Kidney (tissue), 14 donors: ENCODE data around the gene MAL. TPM values are rescaled to one million over a fixed set of nuclear protein-coding genes. Genes with fewer than 3 reads are reported as not detected.
"Not testable (repeated sequence)": the region's sequence is repeated elsewhere in the genome, so short reads cannot be mapped to it uniquely, and the experiment has no call there.

Experiments
- DNase-seq, 5 donors: peaks; one replicate each; pipeline ENCODE4 v3.0.0-alpha.2; 2013 to 2020
- FAIRE-seq: peaks from 2 replicates; lab custom pipeline; 2012; peaks lifted over from hg19 to GRCh38; lab: Jason Lieb, UNC
- H3K27ac ChIP-seq, 2 donors: one replicate each; pipeline ENCODE4 v1.7.0; 2013; ENCODE audit warnings: low read depth in 2 of 2, low read length in 2 of 2, inconsistent platforms in 1 of 2
- H3K27me3 ChIP-seq: one replicate; pipeline ENCODE4 v1.7.1; 2013; ENCODE audit warnings: low read length, inconsistent platforms; ENCODE audit not compliant: control insufficient read depth, insufficient read depth
- H3K36me3 ChIP-seq, 3 donors: one replicate each; pipeline versions ENCODE4 v1.7.0 to v1.7.1; 2013; ENCODE audit warnings: low read length in 3 of 3, control low read depth in 1 of 3, inconsistent platforms in 1 of 3; ENCODE audit not compliant: insufficient read depth in 3 of 3, control insufficient read depth in 2 of 3
- H3K4me1 ChIP-seq, 3 donors: one replicate each; pipeline versions ENCODE4 v1.7.0 to v1.7.1; 2013; ENCODE audit warnings: low read length in 3 of 3, inconsistent platforms in 1 of 3, low read depth in 1 of 3; ENCODE audit not compliant: control insufficient read depth in 2 of 3, insufficient read depth in 2 of 3
- H3K4me3 ChIP-seq, 3 donors: one replicate each; pipeline versions ENCODE4 v1.7.0 to v1.8.1; 2013; ENCODE audit warnings: low read length in 3 of 3, control low read depth in 1 of 3, inconsistent platforms in 1 of 3
- H3K9ac ChIP-seq, 3 donors: one replicate each; pipeline versions ENCODE4 v1.7.0 to v1.7.1; 2013; ENCODE audit warnings: low read length in 3 of 3, control low read depth in 1 of 3, inconsistent platforms in 1 of 3
- H3K9me3 ChIP-seq, 3 donors: one replicate each; pipeline versions ENCODE4 v1.7.0 to v1.7.1; 2013; ENCODE audit warnings: low read length in 3 of 3, control low read depth in 1 of 3, inconsistent platforms in 1 of 3; ENCODE audit not compliant: control insufficient read depth in 2 of 3, insufficient read depth in 1 of 3
- CTCF ChIP-seq: IDR thresholded peaks from 3 replicates; pipeline ENCODE4 v1.5.1; 2012; ENCODE audit warnings: mild to moderate bottlenecking, moderate library complexity, borderline replicate concordance; ENCODE audit not compliant: insufficient read depth; ENCODE audit errors: extremely low read depth
- intact Hi-C: fragments of 100-400 bp; cut with DNase I; formaldehyde crosslinking; loops from one replicate; pipeline ENCODE4 v1.11.1; 2022
- polyA plus RNA-seq: library from polyadenylated mRNA; stranded (reverse); fragments of 350-450 nt; fragmentation: Illumina TruSeq; extraction: RNeasy Lipid Tissue Mini Kit (QIAGEN cat#74804); gene quantifications from one replicate; pipeline ENCODE4 v1.2.3, GENCODE V29; 2014; ENCODE audit warnings: low read depth, low replicate concordance; ENCODE audit not compliant: insufficient read depth
- total RNA-seq: library from RNA; stranded (reverse); fragmentation: NEBNext Ultra II Directional; extraction: Animal tissue kit (Norgen Biotek cat#: 25700); gene quantifications from one replicate; pipeline ENCODE4 v1.2.1, GENCODE V29; 2021
- donor health status: control.
- donor health status: control.
- donor health status: control.
- donor health status: control.
- donor health status: control.
- donor health status: DM: yes; HTN: yes; CAD: no.
- donor health status: Normal renal cell carcinoma (clear cell type).

The MAL gene
- total and polyA plus RNA-seq, 2 donors from 2014 or later: 477 to 1,006 TPM

GRCh38 chr2:95034818-95035217 is 9.3 kb downstream of the MAL start:
- Histone ChIP-seq H3K4me1 (peaks cover 0 to 29% (median 22%) of the 10 kb centered on the region in 3 donors), H3K4me3 (no peak overlapping the region), H3K9me3 (peaks cover 0 to 1% (median 0%) of the 10 kb centered on the region in 3 donors), H3K27ac (peak overlapping the region; percentile 15 to 39), H3K27me3 (no peaks in the 10 kb centered on the region), H3K9ac (peak overlapping the region in 1 of 3 donors; percentile 42), H3K36me3 (peaks cover 0 to 5% (median 0%) of the 10 kb centered on the region in 3 donors)
- intact Hi-C loops: no loop called here
- FAIRE-seq (no peak), DNase-seq (no peak)
- no peak for TF ChIP-seq CTCF

- Histone ChIP-seq H3K9me3 (peaks cover 0 to 1% (median 0%) of the 10 kb centered on the region in 3 donors), H3K27me3 (no peaks in the 10 kb centered on the region), H3K4me3 (peak overlapping the region in 1 of 3 donors; percentile 23), H3K9ac (no peak overlapping the region), H3K36me3 (peaks cover 0 to 5% (median 2%) of the 10 kb centered on the region in 3 donors), H3K4me1 (peaks cover 0 to 22% (median 12%) of the 10 kb centered on the region in 3 donors), H3K27ac (peak overlapping the region in 1 of 2 donors; percentile 39)
- FAIRE-seq (no peak), DNase-seq (no peak)
- intact Hi-C loops: no loop called here
- no peak for TF ChIP-seq CTCF
Measured at GRCh38 chr2:95036596-95037383, 11.3 kb downstream of the MAL start.

GRCh38 chr2:95037384-95037839 is 11.9 kb downstream of the MAL start:
- Histone ChIP-seq H3K9ac (no peak overlapping the region), H3K27me3 (no peaks in the 10 kb centered on the region), H3K36me3 (peaks cover 0 to 5% (median 2%) of the 10 kb centered on the region in 3 donors), H3K9me3 (peaks cover 0 to 1% (median 0%) of the 10 kb centered on the region in 3 donors), H3K27ac (no peak overlapping the region), H3K4me3 (no peak overlapping the region), H3K4me1 (peaks cover 0 to 23% (median 11%) of the 10 kb centered on the region in 3 donors)
- DNase-seq (no peak), FAIRE-seq (no peak)
- no peak for TF ChIP-seq CTCF
- intact Hi-C loops: no loop called here

GRCh38 chr2:95037841-95038585 is 12.5 kb downstream of the MAL start:
- H3K4me3 ChIP-seq, DNase-seq, H3K27me3 ChIP-seq, intact Hi-C loops, H3K9ac ChIP-seq, H3K9me3 ChIP-seq, H3K36me3 ChIP-seq, FAIRE-seq: not testable (repeated sequence)
- Histone ChIP-seq H3K4me1 (peaks cover 0 to 26% (median 14%) of the 10 kb centered on the region in 3 donors), H3K27ac (peak overlapping the region in 1 of 2 donors; percentile 9)
